GM20000 (cell line): ENCODE results near the gene PLIN1.

Source experiments
- DNase-seq: peaks from one replicate; pipeline ENCODE4 v3.0.0; 2012; ENCODE audit warnings: low spot score
- TF ChIP-seq, protein P1 (sequence below): IDR thresholded peaks from 2 replicates; pipeline ENCODE4 v1.5.1; 2012; ENCODE audit warnings: mild to moderate bottlenecking, control low read depth; ENCODE audit errors: extremely low read depth, missing control alignments

The PLIN1 gene, protein sequence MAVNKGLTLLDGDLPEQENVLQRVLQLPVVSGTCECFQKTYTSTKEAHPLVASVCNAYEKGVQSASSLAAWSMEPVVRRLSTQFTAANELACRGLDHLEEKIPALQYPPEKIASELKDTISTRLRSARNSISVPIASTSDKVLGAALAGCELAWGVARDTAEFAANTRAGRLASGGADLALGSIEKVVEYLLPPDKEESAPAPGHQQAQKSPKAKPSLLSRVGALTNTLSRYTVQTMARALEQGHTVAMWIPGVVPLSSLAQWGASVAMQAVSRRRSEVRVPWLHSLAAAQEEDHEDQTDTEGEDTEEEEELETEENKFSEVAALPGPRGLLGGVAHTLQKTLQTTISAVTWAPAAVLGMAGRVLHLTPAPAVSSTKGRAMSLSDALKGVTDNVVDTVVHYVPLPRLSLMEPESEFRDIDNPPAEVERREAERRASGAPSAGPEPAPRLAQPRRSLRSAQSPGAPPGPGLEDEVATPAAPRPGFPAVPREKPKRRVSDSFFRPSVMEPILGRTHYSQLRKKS

DNA sequence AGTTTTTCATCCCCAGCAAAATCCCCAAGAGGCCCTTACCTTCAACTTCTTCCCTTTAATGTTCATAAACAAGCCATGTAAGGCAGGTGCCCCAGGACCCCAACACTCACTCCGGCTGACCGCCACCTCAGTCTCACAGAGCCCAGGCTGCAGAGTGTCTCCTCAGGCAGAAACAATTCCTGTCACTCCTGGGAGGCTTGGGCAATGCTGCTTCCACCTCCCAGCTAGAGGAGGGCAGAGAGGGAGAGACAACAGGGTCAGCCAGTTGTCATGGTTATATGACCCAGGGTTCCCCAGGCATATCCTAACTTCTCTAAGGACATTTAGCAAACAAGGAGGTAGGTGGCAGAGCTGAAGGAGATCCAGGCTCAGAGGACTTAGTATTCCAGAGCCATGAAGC is at the start of gene PLIN1:
Gene PLIN1, minus strand, starts transcription at position 156 of the 400 bp plus-strand sequence. CDS start 1,878 bp downstream, outside the sequence.
- no peak for DNase-seq
- TF ChIP-seq, protein P1, sequence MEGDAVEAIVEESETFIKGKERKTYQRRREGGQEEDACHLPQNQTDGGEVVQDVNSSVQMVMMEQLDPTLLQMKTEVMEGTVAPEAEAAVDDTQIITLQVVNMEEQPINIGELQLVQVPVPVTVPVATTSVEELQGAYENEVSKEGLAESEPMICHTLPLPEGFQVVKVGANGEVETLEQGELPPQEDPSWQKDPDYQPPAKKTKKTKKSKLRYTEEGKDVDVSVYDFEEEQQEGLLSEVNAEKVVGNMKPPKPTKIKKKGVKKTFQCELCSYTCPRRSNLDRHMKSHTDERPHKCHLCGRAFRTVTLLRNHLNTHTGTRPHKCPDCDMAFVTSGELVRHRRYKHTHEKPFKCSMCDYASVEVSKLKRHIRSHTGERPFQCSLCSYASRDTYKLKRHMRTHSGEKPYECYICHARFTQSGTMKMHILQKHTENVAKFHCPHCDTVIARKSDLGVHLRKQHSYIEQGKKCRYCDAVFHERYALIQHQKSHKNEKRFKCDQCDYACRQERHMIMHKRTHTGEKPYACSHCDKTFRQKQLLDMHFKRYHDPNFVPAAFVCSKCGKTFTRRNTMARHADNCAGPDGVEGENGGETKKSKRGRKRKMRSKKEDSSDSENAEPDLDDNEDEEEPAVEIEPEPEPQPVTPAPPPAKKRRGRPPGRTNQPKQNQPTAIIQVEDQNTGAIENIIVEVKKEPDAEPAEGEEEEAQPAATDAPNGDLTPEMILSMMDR: no peak

DNA sequence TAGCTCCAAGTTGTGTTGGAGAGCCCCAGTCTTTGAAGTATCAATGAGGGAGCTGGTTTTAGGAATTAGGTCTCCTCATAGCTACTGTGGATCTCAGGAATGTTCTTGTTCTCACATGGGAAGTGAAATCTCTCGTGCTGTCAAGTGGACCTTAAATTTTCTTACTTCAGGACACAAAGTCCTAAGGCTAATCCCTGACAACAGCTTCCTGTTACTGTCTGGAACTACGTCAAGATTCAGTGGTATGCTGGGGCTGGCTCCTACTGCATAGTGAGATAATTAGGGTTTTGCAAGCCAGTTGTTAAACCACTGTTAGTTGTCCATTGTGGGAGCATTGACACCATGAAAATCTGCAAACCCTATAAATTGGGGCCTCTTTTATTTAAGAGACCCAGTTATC is 49.1 kb upstream of the PLIN1 start:
- TF ChIP-seq, protein P1: no peak
- no peak for DNase-seq

DNA sequence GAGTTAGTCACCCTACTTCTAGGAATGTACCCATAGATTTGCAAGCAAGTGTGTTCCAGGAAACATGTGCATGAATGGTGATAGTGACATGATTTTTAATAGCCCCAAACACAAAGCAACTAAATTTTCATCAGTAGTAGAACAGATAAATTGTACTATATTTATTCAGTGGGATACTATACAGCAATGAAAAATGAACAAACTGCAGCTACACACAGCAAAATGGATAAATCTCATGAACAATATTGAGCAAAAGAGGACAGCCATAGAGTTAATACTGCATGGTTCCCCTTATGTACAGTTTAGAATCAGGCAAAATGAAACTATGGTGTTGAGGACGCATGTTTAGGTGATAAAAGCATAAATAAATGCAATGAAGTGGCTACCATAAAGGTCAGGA is 45.9 kb upstream of the PLIN1 start:
- DNase-seq: no peak
- TF ChIP-seq, protein P1: no peak

DNA sequence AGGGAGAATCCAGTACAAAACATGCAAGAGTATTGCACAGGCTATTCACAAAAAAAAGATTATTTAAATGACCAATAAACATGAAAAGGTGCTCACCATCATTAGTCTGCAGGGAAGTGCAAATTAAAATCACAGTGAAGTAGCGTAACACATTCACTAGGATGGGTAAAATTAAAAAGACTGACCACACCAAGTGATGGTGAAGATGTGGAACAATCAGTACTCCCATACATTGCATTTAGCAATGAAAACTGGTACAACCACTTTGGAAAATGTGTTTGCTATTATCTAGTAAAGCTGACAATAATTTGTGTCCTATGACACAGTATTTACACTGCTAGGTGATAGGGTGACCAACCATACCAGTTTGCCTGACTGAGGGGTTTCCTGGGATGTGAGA is 45.5 kb upstream of the PLIN1 start:
- TF ChIP-seq, protein P1: no peak
- DNase-seq: no peak

DNA sequence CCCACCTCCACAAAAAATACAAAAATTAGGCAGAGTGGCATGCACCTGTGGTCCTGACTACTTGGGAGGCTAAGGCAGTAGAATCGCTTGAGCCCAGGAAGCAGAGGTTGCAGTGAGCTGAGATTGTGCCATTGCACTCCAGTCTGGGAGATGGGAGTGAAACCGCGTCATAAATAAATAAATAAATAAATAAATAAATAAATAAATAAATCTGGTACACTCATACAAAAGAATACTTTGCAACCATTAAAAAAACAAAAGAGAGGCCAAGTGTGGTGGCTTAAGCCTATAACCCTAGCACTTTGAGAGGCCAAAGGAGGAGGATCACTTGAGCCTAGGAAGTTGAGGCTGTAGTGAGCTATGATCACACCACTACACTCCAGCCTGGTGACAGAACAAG is 43.9 kb upstream of the PLIN1 start:
- no peak for DNase-seq
- TF ChIP-seq, protein P1: no peak

DNA sequence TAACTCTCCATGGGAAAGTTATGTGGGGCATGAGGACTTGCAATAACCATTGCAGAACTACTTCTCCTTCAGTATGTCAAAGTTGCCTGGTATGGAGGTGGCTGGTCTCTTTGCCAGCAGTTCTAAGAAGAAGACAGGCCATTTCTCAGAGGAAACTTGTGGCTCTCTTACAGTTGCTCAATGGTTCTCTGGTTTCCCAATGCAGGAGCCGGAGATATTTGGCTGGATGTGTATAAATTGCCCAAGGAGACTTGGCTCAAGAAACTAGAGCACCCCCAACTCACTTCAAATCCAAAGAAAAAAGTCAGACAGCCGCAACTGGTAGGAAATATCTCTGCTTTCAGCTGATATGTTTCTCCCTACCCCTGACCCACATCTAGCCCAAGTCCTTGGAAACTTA is 35.6 kb upstream of the PLIN1 start:
- TF ChIP-seq, protein P1: no peak
- no peak for DNase-seq

DNA sequence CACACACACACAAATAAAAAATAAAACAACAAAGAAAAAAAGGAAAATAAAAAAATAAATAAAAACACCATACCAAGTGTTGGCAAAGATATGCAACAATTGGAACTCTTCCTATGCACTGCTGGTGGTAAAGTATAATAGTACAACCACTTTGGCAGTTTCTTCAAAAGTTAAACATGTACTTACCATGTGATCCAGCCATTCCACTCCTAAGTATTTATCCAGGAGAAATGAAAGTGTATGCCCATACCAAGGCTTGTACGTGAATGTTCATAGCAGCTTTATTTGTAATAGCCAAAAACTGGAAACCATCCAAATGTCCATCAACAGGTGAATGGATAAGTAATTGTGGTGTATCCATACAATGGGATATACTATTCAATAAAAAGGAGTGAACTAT is 28.4 kb upstream of the PLIN1 start:
- TF ChIP-seq, protein P1: no peak
- no peak for DNase-seq
